Measurements from ENCODE around the gene ABHD17B. TPM values are rescaled to one million over a fixed set of nuclear protein-coding genes. Genes with fewer than 3 reads are reported as not detected.
A peak's percentile ranks its signal among the peaks of the same experiment; 100 is the strongest.

ABHD17B gene
- total RNA-seq, 1 donor from 2014 or later: 12.0 TPM

DNA sequence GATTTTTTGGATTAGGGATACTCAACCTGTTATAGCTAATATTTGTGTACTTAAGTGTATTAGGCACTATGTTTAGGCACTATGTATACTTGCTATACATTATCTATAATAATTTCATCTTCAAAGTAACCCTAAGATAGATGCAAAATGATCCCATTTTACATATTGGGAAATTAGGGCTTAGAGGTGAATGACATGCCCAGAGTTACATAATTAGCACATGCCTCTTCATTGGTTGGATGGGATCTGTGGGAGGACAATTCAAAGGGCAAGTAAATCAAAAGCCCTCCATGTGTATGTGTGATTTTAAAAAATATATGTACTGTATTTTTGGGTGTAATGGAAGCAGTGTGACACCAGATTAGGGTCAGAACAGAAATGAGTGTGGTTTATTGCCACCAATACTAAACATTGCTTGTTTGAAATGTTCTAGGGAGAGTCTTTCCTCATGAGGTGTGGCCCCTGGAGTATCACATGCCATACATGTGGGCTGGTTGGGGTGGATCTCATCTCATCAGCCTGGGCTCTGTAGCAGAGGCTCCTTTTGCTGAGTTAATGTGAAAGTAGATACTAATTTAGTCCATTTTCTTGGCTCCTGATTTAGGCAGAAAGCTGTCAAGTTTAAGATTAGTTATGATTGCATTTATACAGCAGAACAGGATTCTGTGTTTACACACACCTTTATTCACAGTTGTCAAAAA, 6.0 kb upstream of the ABHD17B start:
- H3K4me3 ChIP-seq: no peak overlapping the region
- no peak for DNase-seq (ENCODE audit: extremely low spot score in 2 of 2)
- no peaks in the 10 kb centered on the region for H3K9me3 ChIP-seq
- H3K27ac ChIP-seq: no peak overlapping the region
- peaks cover 36% of the 10 kb centered on the region for H3K4me1 ChIP-seq
- H3K27me3 ChIP-seq: no peaks in the 10 kb centered on the region
- no peaks in the 10 kb centered on the region for H3K36me3 ChIP-seq
- intact Hi-C loops (cut with DNase I): no loop called here
- no peak for TF ChIP-seq POLR2A (IDR thresholded peaks at IDR 0.05)
- TF ChIP-seq, protein P1, sequence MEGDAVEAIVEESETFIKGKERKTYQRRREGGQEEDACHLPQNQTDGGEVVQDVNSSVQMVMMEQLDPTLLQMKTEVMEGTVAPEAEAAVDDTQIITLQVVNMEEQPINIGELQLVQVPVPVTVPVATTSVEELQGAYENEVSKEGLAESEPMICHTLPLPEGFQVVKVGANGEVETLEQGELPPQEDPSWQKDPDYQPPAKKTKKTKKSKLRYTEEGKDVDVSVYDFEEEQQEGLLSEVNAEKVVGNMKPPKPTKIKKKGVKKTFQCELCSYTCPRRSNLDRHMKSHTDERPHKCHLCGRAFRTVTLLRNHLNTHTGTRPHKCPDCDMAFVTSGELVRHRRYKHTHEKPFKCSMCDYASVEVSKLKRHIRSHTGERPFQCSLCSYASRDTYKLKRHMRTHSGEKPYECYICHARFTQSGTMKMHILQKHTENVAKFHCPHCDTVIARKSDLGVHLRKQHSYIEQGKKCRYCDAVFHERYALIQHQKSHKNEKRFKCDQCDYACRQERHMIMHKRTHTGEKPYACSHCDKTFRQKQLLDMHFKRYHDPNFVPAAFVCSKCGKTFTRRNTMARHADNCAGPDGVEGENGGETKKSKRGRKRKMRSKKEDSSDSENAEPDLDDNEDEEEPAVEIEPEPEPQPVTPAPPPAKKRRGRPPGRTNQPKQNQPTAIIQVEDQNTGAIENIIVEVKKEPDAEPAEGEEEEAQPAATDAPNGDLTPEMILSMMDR (IDR thresholded peaks at IDR 0.05): no peak
- TF ChIP-seq POLR2AphosphoS5 (IDR thresholded peaks at IDR 0.05; ENCODE audit: insufficient read depth in 1 of 2, low read depth in 1 of 2): no peak

- no peak for TF ChIP-seq POLR2AphosphoS5 (IDR thresholded peaks at IDR 0.05; ENCODE audit: insufficient read depth in 1 of 2, low read depth in 1 of 2)
- TF ChIP-seq POLR2A (IDR thresholded peaks at IDR 0.05): no peak
- TF ChIP-seq, protein P1 (IDR thresholded peaks at IDR 0.05): no peak
- no peak overlapping the region for H3K27ac ChIP-seq
- DNase-seq (ENCODE audit: extremely low spot score in 2 of 2): no peak
- no peaks in the 10 kb centered on the region for H3K27me3 ChIP-seq
- peaks cover 38% of the 10 kb centered on the region for H3K4me1 ChIP-seq
- H3K4me3 ChIP-seq: no peak overlapping the region
- intact Hi-C loops (cut with DNase I): no loop called here
- no peaks in the 10 kb centered on the region for H3K36me3 ChIP-seq
- H3K9me3 ChIP-seq: no peaks in the 10 kb centered on the region
These were observed 4.5 kb upstream of the ABHD17B start for GRCh38 chr9:71915495-71915894.

- DNase-seq (ENCODE audit: extremely low spot score in 2 of 2): no peak
- H3K27ac ChIP-seq: peak overlapping the region; percentile 95
- peak overlapping the region; percentile 61 to 85 for H3K4me3 ChIP-seq
- no peaks in the 10 kb centered on the region for H3K36me3 ChIP-seq
- intact Hi-C loops (cut with DNase I): no loop called here
- TF ChIP-seq, protein P1 (IDR thresholded peaks at IDR 0.05): no peak
- TF ChIP-seq POLR2A (IDR thresholded peaks at IDR 0.05) (no peak), POLR2AphosphoS5 (IDR thresholded peaks at IDR 0.05; ENCODE audit: insufficient read depth in 1 of 2, low read depth in 1 of 2) (no peak)
- peaks cover 60% of the 10 kb centered on the region for H3K4me1 ChIP-seq
- H3K9me3 ChIP-seq: no peaks in the 10 kb centered on the region
- no peaks in the 10 kb centered on the region for H3K27me3 ChIP-seq
These were observed 929 bp upstream of the ABHD17B start for GRCh38 chr9:71911908-71912335.

GRCh38 chr9:71910650-71911060, 338 bp downstream of the ABHD17B start:
- TF ChIP-seq POLR2AphosphoS5 (IDR thresholded peaks at IDR 0.05; ENCODE audit: insufficient read depth in 1 of 2, low read depth in 1 of 2): no peak
- TF ChIP-seq, protein P1 (IDR thresholded peaks at IDR 0.05): no peak
- TF ChIP-seq POLR2A (IDR thresholded peaks at IDR 0.05): no peak
- Histone ChIP-seq H3K27me3 (no peaks in the 10 kb centered on the region), H3K4me3 (peak overlapping the region; percentile 61 to 85), H3K9me3 (no peaks in the 10 kb centered on the region), H3K36me3 (no peaks in the 10 kb centered on the region), H3K4me1 (peaks cover 54% of the 10 kb centered on the region), H3K27ac (peak overlapping the region; percentile 95)
- intact Hi-C loops (cut with DNase I): no loop called here
- no peak for DNase-seq (ENCODE audit: extremely low spot score in 2 of 2)
